HG03103 (cell line): ENCODE results near the gene SLC6A15.

Experiments
- ATAC-seq: cut with Tn5 transposase; IDR thresholded peaks from one replicate; pipeline ENCODE4 v1.9.1; 2021; ENCODE audit warnings: low read depth; ENCODE audit not compliant: unreplicated experiment

SLC6A15 gene

DNA sequence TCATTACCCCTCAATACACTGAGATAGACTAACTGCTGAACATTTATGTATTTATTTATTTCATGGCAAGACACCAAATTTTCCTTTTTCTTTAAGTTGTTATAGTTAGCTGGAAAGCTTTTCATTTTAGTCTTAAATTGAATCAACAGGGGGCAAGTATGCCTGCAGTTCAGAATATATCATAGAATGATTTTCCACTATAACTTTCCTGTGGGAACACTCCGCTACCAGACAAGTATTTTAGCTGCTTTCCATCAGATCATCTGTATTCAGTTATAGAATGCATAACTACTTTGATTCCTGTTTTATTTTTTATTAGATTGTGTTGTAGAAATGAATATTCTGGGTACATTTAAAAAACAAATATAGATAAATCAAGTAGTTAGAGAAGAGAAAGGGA, 102.0 kb downstream of the SLC6A15 start:
- ATAC-seq = no peak
